Testis (tissue), 2 donors: Measurements from ENCODE around the gene ZNF665.

Experiments
- POLR2A ChIP-seq: fragments of 450-650 bp; IDR thresholded peaks from one replicate; pipeline ENCODE4 v1.6.1; 2017; ENCODE audit warnings: antibody characterized with exemption, mild to moderate bottlenecking, moderate library complexity
- TF ChIP-seq, protein P1 (sequence below), 3 experiments: fragments of 450-650 bp in 2 of 3; fragments of 200-600 bp in 1 of 3; sonication (generic) in 1 of 3; IDR thresholded peaks; one replicate each; pipeline ENCODE4 v1.5.1; 2016 to 2019; ENCODE audit warnings: antibody characterized with exemption in 3 of 3, mild to moderate bottlenecking in 2 of 3, moderate library complexity in 1 of 3

DNA sequence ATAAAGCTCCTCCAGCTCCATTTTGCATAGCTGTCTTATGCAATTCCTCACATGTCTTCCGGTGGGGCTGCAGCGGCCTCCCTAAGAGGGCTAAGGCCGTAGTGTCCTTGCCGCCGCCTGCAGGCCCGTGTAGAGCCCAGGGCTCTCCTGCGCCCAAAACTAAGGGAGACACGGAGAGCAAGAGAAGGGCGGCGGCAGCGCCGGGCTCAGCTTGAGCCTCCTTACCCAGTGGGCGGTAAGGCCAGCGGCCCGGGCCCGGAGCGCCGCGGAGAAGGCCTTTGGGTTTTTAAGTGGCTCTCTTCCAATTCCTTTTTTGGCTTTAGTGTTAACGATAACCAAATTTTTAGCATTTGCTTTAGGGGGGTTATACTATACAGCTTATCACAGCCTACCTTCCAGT, 31.4 kb upstream of the ZNF665 start:
- TF ChIP-seq, protein P1, sequence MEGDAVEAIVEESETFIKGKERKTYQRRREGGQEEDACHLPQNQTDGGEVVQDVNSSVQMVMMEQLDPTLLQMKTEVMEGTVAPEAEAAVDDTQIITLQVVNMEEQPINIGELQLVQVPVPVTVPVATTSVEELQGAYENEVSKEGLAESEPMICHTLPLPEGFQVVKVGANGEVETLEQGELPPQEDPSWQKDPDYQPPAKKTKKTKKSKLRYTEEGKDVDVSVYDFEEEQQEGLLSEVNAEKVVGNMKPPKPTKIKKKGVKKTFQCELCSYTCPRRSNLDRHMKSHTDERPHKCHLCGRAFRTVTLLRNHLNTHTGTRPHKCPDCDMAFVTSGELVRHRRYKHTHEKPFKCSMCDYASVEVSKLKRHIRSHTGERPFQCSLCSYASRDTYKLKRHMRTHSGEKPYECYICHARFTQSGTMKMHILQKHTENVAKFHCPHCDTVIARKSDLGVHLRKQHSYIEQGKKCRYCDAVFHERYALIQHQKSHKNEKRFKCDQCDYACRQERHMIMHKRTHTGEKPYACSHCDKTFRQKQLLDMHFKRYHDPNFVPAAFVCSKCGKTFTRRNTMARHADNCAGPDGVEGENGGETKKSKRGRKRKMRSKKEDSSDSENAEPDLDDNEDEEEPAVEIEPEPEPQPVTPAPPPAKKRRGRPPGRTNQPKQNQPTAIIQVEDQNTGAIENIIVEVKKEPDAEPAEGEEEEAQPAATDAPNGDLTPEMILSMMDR (IDR thresholded peaks at IDR 0.05) = no peak
- TF ChIP-seq POLR2A = no peak
